T-helper 2 cell treated with Interferon-gamma antibody and Interleukin-4, amounts not matched to agents 5 μg/mL and 100 μg/mL, for 36 hours (primary cell): Measurements from ENCODE around the gene BCL7C.

ENCODE experiments used
- DNase-seq: peaks from one replicate; pipeline ENCODE4 v3.0.0; 2021; ENCODE audit warnings: low spot score
- H3K27ac Mint-ChIP-seq: one replicate; pipeline ENCODE4 v1.8.0; 2021; ENCODE audit warnings: mild to moderate bottlenecking, mixed read lengths
- H3K27me3 Mint-ChIP-seq: one replicate; pipeline ENCODE4 v1.8.0; 2021; ENCODE audit warnings: low read depth, mixed read lengths
- H3K36me3 Mint-ChIP-seq: one replicate; pipeline ENCODE4 v1.8.0; 2021; ENCODE audit warnings: low read depth, mixed read lengths
- H3K4me1 Mint-ChIP-seq: one replicate; pipeline ENCODE4 v1.8.0; 2021; ENCODE audit warnings: low read depth, mixed read lengths
- H3K4me3 Mint-ChIP-seq: one replicate; pipeline ENCODE4 v1.8.0; 2022; ENCODE audit warnings: mild to moderate bottlenecking, moderate library complexity, mixed read lengths
- H3K9me3 Mint-ChIP-seq: one replicate; pipeline ENCODE4 v1.8.0; 2021; ENCODE audit warnings: mixed read lengths

BCL7C gene

DNA sequence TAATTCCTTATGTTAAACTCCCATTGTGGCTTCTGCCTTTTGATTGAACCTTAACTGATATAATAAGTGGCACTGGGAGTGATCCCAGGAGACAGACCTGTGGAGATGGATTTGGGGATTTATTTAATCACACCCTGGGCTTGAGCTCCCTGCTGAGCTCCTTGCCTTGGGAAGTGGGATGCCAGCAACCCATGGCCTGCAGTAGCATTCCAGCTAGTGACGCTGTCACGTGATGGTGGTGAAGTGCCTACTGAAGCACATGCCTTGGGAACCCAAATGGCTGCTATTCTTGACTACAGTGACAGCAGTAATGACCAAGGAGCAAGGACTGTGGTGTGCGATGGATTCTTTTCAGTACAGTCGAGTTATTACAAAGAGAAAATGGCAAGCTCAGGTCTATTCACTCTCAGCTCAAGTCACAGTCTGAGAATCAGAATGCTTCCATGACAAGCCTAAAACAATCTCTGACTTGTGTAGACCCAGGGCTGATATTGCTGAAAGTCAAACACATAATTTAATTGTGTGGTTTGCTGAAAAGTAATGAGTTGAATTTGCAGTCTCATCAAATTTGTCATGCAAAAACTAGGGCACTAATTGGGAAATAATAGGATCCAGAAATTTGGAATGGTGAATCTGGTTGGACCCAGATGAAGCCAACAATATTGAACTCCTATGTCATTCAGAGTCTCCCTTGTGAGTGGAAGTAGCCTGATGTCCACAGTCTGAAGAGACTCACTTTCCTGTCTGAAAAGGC is 47.1 kb downstream of the BCL7C start:
- Mint-ChIP-seq H3K9me3 (no peaks in the 10 kb centered on the region), H3K27me3 (no peaks in the 10 kb centered on the region), H3K27ac (no peak overlapping the region), H3K4me3 (no peak overlapping the region), H3K36me3 (no peaks in the 10 kb centered on the region), H3K4me1 (peaks cover 8% of the 10 kb centered on the region)
- DNase-seq, result no peak

GRCh38 chr16:30844671-30845449 is 49.0 kb downstream of the BCL7C start:
- Mint-ChIP-seq H3K27ac (peak overlapping the region; percentile 64), H3K4me1 (peaks cover 8% of the 10 kb centered on the region), H3K9me3 (no peaks in the 10 kb centered on the region), H3K4me3 (peak overlapping the region; percentile 39), H3K27me3 (no peaks in the 10 kb centered on the region), H3K36me3 (no peaks in the 10 kb centered on the region)
- DNase-seq, result peak; percentile 68

DNA sequence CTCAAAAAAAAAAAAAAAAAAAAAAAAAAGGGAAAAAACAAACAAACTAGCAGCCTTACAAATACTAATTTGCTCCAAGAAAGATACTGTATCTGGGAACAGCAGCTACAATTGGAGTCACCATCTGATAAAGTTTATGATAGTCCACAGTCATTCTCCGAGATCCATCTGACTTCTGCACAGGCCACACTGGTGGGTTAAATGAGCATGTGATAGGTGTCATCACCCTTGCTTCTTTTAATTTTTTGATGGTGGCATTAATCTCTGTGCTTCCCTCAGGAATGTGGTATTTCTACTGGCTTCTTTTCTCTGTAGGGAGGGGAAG is 49.6 kb downstream of the BCL7C start:
- DNase-seq, result no peak
- H3K36me3 Mint-ChIP-seq, result no peaks in the 10 kb centered on the region
- H3K4me3 Mint-ChIP-seq, result no peak overlapping the region
- H3K27me3 Mint-ChIP-seq, result no peaks in the 10 kb centered on the region
- H3K4me1 Mint-ChIP-seq, result peaks cover 8% of the 10 kb centered on the region
- no peaks in the 10 kb centered on the region for H3K9me3 Mint-ChIP-seq
- H3K27ac Mint-ChIP-seq, result no peak overlapping the region

DNA sequence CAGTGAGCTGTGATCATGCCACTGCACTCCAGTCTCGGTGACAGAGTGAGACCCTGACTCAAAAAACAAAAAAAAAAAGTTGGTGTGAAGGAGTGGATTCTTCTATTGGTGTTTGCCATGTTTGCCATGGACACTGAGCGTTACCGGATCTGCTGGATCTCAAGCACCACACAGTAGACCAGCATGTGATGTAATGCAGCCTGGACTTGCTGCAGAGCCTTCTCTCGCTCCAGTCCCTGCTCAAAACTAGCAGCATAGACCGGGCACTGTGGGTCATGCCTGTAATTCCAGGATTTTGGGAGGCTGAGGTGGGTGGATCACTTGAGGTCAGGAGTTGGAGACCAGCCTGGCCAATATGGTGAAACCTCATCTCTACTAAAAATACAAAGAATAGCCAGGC is 50.4 kb downstream of the BCL7C start:
- H3K4me1 Mint-ChIP-seq, result peaks cover 8% of the 10 kb centered on the region
- no peak for DNase-seq
- H3K4me3 Mint-ChIP-seq, result no peak overlapping the region
- H3K27me3 Mint-ChIP-seq, result no peaks in the 10 kb centered on the region
- no peaks in the 10 kb centered on the region for H3K9me3 Mint-ChIP-seq
- H3K27ac Mint-ChIP-seq, result no peak overlapping the region
- H3K36me3 Mint-ChIP-seq, result no peaks in the 10 kb centered on the region

GRCh38 chr16:30842971-30843370 is 50.9 kb downstream of the BCL7C start:
- H3K4me3 Mint-ChIP-seq, result no peak overlapping the region
- H3K4me1 Mint-ChIP-seq, result peaks cover 8% of the 10 kb centered on the region
- H3K36me3 Mint-ChIP-seq, result no peaks in the 10 kb centered on the region
- no peaks in the 10 kb centered on the region for H3K27me3 Mint-ChIP-seq
- H3K9me3 Mint-ChIP-seq, result no peaks in the 10 kb centered on the region
- DNase-seq, result no peak
- no peak overlapping the region for H3K27ac Mint-ChIP-seq

DNA sequence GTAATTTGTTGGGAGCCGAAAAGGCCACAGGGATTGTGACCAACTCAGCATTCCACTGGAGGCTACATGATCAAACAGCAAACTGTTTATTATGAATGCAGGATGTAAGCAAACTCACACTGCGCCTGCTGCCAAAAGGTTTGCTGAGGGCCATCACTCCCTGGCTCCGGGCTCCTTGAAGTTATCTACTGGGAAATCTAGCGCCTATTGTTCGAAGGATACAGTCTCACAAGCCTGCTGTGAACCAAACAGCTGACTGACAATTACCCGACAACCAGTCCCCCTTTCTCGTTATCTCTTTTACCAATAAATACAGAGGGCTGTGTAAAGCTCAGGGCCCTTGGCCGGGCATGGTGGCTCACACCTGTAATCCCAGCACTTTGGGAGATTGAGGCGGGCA is 52.5 kb downstream of the BCL7C start:
- peaks cover 8% of the 10 kb centered on the region for H3K4me1 Mint-ChIP-seq
- no peaks in the 10 kb centered on the region for H3K27me3 Mint-ChIP-seq
- no peak for DNase-seq
- H3K27ac Mint-ChIP-seq, result no peak overlapping the region
- no peaks in the 10 kb centered on the region for H3K36me3 Mint-ChIP-seq
- H3K9me3 Mint-ChIP-seq, result no peaks in the 10 kb centered on the region
- no peak overlapping the region for H3K4me3 Mint-ChIP-seq

DNA sequence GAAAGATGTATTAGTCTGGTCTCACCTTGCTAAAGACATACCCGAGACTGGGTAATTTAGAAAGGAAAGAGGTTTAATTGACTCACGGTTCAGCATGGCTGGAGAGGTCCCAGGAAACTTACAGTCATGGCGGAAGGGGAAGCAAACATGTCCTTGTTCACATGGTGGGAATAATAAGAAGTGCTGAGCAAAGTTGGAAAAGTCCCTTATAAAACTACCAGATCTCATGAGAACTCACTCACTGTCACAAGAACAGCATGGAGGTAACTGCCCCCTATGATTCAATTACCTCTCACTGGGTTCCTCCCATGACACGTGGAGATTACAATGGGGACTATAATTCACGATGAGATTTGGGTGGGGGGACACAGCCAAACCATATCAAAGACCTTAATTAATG is 53.3 kb downstream of the BCL7C start:
- no peak overlapping the region for H3K4me3 Mint-ChIP-seq
- H3K4me1 Mint-ChIP-seq, result peaks cover 8% of the 10 kb centered on the region
- H3K27me3 Mint-ChIP-seq, result no peaks in the 10 kb centered on the region
- H3K36me3 Mint-ChIP-seq, result no peaks in the 10 kb centered on the region
- H3K9me3 Mint-ChIP-seq, result no peaks in the 10 kb centered on the region
- no peak for DNase-seq
- no peak overlapping the region for H3K27ac Mint-ChIP-seq

DNA sequence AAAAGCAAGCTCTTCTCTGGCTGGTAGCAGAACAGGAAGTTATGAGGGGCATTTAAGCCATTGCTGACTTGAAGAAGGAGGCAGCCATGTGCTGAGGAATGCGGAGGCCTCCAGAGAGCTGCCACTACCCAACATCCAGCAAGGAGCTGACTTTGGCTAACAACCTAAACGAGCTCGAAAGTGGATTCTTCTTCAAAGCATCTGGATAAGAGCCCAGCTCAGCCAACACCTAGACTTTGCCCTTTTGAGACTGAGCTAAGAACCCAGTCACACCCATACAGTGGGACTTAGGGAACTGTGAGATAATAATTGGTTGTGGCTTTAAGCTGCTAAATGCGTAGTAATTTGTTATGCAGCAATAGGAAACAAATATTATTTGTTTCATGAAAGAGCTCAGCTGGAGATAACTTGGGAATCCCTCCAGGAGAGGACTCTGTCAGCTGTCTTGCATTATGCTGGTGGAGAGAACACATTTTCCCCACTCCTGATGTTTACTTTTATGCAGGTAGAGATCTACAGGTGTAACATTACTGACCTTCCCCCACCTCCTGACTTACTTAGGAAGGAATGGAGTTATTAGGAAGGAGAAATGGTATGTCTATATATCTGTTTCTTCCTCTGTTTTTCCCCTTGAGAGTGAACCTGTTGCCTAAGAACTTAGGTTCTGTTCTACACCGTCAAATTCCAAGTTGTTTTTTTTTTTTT is 54.2 kb downstream of the BCL7C start:
- H3K36me3 Mint-ChIP-seq, result no peaks in the 10 kb centered on the region
- H3K4me3 Mint-ChIP-seq, result no peak overlapping the region
- peaks cover 2% of the 10 kb centered on the region for H3K4me1 Mint-ChIP-seq
- H3K27me3 Mint-ChIP-seq, result no peaks in the 10 kb centered on the region
- DNase-seq, result no peak
- H3K9me3 Mint-ChIP-seq, result no peaks in the 10 kb centered on the region
- H3K27ac Mint-ChIP-seq, result no peak overlapping the region

DNA sequence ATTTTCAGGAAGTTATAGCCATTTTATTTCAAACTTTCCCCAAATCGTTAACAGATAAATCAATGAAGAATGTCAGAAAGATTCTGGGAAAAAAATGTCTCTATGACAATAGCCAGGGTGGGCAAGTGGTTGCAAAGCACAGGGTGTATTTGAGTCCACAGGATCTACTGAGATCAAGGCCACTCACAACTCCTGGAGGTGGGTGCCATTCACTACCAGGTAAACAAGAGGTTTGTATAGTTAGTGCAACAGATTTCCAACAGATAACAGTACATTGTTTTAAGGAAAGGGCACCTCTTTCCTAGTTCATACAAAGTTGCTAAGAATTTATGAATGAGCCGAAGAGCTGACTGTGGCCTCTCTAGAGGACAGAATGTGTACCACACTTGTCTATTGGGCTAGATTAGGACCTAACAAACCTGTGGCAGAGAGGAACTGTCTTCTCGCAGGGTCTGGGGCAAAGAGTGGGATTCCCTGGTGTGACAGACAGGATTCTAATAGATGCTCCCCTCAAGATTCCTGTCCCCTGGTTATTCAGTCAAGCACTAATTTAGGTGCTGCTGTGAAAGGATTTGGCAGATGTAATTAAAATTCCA is 54.9 kb downstream of the BCL7C start:
- Mint-ChIP-seq H3K4me1 (no peaks in the 10 kb centered on the region), H3K36me3 (no peaks in the 10 kb centered on the region), H3K27me3 (no peaks in the 10 kb centered on the region), H3K27ac (no peak overlapping the region), H3K9me3 (no peaks in the 10 kb centered on the region), H3K4me3 (no peak overlapping the region)
- DNase-seq, result no peak

DNA sequence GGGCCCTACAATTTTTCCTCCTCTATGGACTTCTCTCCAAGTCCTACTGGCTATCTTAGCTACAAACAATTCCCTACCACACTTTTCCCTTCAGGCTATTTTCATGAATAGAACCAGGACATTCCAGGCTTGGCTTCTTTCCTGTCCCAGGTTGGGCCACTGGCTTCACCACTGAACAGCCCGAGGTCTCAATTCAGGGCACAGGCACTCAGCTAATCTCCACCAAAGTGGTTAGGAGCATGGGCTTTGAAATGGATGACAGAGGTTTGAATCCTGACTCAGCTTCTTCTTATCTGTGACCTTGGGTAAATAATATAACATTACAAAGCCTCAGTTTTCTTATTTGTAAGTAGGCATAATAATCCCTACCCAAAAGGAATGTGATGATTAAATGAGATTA is 56.0 kb downstream of the BCL7C start:
- Mint-ChIP-seq H3K4me1 (no peaks in the 10 kb centered on the region), H3K27ac (no peak overlapping the region), H3K36me3 (no peaks in the 10 kb centered on the region), H3K27me3 (no peaks in the 10 kb centered on the region), H3K9me3 (no peaks in the 10 kb centered on the region), H3K4me3 (no peak overlapping the region)
- DNase-seq, result no peak
